GM18520 (cell line): ENCODE results near the gene BCL6B.
A peak's percentile ranks its signal among the peaks of the same experiment; 100 is the strongest.
"Not testable (repeated sequence)": the region's sequence is repeated elsewhere in the genome, so short reads cannot be mapped to it uniquely, and the experiment has no call there.

Experiments
- ATAC-seq: cut with Tn5 transposase; IDR thresholded peaks from one replicate; pipeline ENCODE4 v1.9.1; 2021; ENCODE audit not compliant: unreplicated experiment

BCL6B gene

GRCh38 chr17:7022781-7023571 is at the start of gene BCL6B:
Gene BCL6B, plus strand, starts transcription at chr17:7023050. Its CDS starts 622 bp downstream, at chr17:7023672.
- ATAC-seq = no peak

- ATAC-seq = not testable (repeated sequence)
Observed at GRCh38 chr17:6979440-6979839, 43.4 kb upstream of the BCL6B start.

- ATAC-seq = no peak
Observed at GRCh38 chr17:6981426-6981825, 41.4 kb upstream of the BCL6B start.

- ATAC-seq = no peak
Observed at GRCh38 chr17:6985266-6985665, 37.6 kb upstream of the BCL6B start.

- ATAC-seq = no peak
Observed at GRCh38 chr17:6986676-6987075, 36.2 kb upstream of the BCL6B start.

GRCh38 chr17:6989779-6990178 is 33.1 kb upstream of the BCL6B start:
- ATAC-seq = no peak

GRCh38 chr17:6993613-6994056 is 29.2 kb upstream of the BCL6B start:
- ATAC-seq = not testable (repeated sequence)

GRCh38 chr17:6994118-6994598 is 28.7 kb upstream of the BCL6B start:
- ATAC-seq = no peak

GRCh38 chr17:6994666-6995256 is 28.1 kb upstream of the BCL6B start:
- no peak for ATAC-seq

GRCh38 chr17:6995500-6996255 is 27.2 kb upstream of the BCL6B start, which contains the start of gene ALOX12:
Gene ALOX12, plus strand, starts transcription at chr17:6996049. Its CDS starts 69 bp downstream, at chr17:6996118.
- no peak for ATAC-seq

- ATAC-seq = no peak
Observed at GRCh38 chr17:6996256-6997011, 26.4 kb upstream of the BCL6B start.

- no peak for ATAC-seq
Observed at GRCh38 chr17:6997171-6997570, 25.7 kb upstream of the BCL6B start.

GRCh38 chr17:6998855-6999508 is 23.9 kb upstream of the BCL6B start:
- no peak for ATAC-seq

GRCh38 chr17:7001318-7001961 is 21.4 kb upstream of the BCL6B start:
- ATAC-seq = no peak

GRCh38 chr17:7002288-7003047 is 20.4 kb upstream of the BCL6B start:
- ATAC-seq = no peak

GRCh38 chr17:7003745-7004144 is 19.1 kb upstream of the BCL6B start:
- no peak for ATAC-seq

GRCh38 chr17:7004398-7005253 is 18.2 kb upstream of the BCL6B start:
- peak; percentile 53 for ATAC-seq

- no peak for ATAC-seq
Observed at GRCh38 chr17:7005716-7006115, 17.1 kb upstream of the BCL6B start.
